HCT116 (cell line): ENCODE measurements around the gene TNNI2.

ENCODE experiments used
- CTCF ChIP-seq, 3 experiments: fragments of 200-600 bp in 1 of 3; sonication (generic) in 1 of 3; IDR thresholded peaks in 2 of 3; conservative IDR thresholded peaks in 1 of 3; 2 replicates each; pipeline ENCODE4 v1.5.1; 2012 to 2017; ENCODE audit warnings: low read depth in 2 of 3, low read length in 2 of 3, antibody characterized with exemption in 1 of 3, borderline replicate concordance in 1 of 3, control low read depth in 1 of 3, mild to moderate bottlenecking in 1 of 3, mixed read lengths in 1 of 3, mixed run types in 1 of 3, moderate library complexity in 1 of 3; ENCODE audit not compliant: insufficient read depth in 1 of 3
- ELF1 ChIP-seq: IDR thresholded peaks from 2 replicates; pipeline ENCODE4 v1.6.1; 2012; ENCODE audit warnings: low read depth, borderline replicate concordance
- EZH2 ChIP-seq: fragments of 200-600 bp; sonication (generic); IDR thresholded peaks from 2 replicates; pipeline ENCODE4 v1.6.1; 2017; ENCODE audit warnings: antibody characterized with exemption, mixed run types
- JUND ChIP-seq: IDR thresholded peaks from 2 replicates; pipeline ENCODE4 v1.6.1; 2012
- POLR2A ChIP-seq: IDR thresholded peaks from 2 replicates; pipeline ENCODE4 v1.7.0; 2011; ENCODE audit warnings: borderline replicate concordance; ENCODE audit not compliant: insufficient read depth, insufficient read length; ENCODE audit errors: extremely low read depth
- POLR2AphosphoS5 ChIP-seq: IDR thresholded peaks from 2 replicates; pipeline ENCODE4 v1.6.1; 2011; ENCODE audit warnings: mild to moderate bottlenecking, low read depth, low read length, moderate library complexity
- SP1 ChIP-seq: IDR thresholded peaks from 2 replicates; pipeline ENCODE4 v1.6.1; 2012; ENCODE audit warnings: low read depth
- SRF ChIP-seq: IDR thresholded peaks from 2 replicates; pipeline ENCODE4 v1.6.1; 2012; ENCODE audit warnings: low read depth
- ZNF274 ChIP-seq: fragments of 200-500 bp; sonication (Bioruptor generic); IDR thresholded peaks from 2 replicates; pipeline ENCODE4 v1.6.1; 2014; ENCODE audit warnings: mild to moderate bottlenecking, low read depth, low read length, inconsistent platforms
- TF ChIP-seq, protein P1 (sequence below): IDR thresholded peaks from 2 replicates; pipeline ENCODE4 v1.6.1; 2012

- TF ChIP-seq, protein P1, sequence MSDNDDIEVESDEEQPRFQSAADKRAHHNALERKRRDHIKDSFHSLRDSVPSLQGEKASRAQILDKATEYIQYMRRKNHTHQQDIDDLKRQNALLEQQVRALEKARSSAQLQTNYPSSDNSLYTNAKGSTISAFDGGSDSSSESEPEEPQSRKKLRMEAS: no peak
- no peak for TF ChIP-seq POLR2AphosphoS5
- TF ChIP-seq CTCF (IDR thresholded peaks at IDR 0.05 in 2 of 3, conservative IDR thresholded peaks at IDR 0.05 in 1 of 3; ENCODE audit: borderline replicate concordance in 1 of 3, insufficient read depth in 1 of 3, low read depth in 2 of 3, low read length in 2 of 3): no peak
- TF ChIP-seq POLR2A: no peak
- TF ChIP-seq SP1: no peak
- no peak for TF ChIP-seq ZNF274
- TF ChIP-seq EZH2: no peak
- TF ChIP-seq ELF1: no peak
- TF ChIP-seq SRF: no peak
- TF ChIP-seq JUND: no peak
Measured at GRCh38 chr11:1819074-1819473, 19.7 kb upstream of the TNNI2 start.
